HG03045 (cell line): ENCODE results near the gene GIMAP8.
"Not testable (repeated sequence)": the region's sequence is repeated elsewhere in the genome, so short reads cannot be mapped to it uniquely, and the experiment has no call there.

Source experiments
- ATAC-seq: cut with Tn5 transposase; IDR thresholded peaks from one replicate; pipeline ENCODE4 v1.9.1; 2021; ENCODE audit warnings: mild to moderate bottlenecking, moderate library complexity; ENCODE audit not compliant: unreplicated experiment

Gene GIMAP8

GRCh38 chr7:150461520-150461919 is 11.1 kb downstream of the GIMAP8 start:
- no peak for ATAC-seq

GRCh38 chr7:150462413-150462812 is 12.0 kb downstream of the GIMAP8 start:
- no peak for ATAC-seq

- no peak for ATAC-seq
These were observed 13.0 kb downstream of the GIMAP8 start for GRCh38 chr7:150463461-150463860.

- ATAC-seq: no peak
These were observed 14.5 kb downstream of the GIMAP8 start for GRCh38 chr7:150464962-150465361.

GRCh38 chr7:150465414-150465813 is 15.0 kb downstream of the GIMAP8 start:
- ATAC-seq: no peak

- ATAC-seq: no peak
These were observed 16.0 kb downstream of the GIMAP8 start for GRCh38 chr7:150466477-150466876.

GRCh38 chr7:150468241-150468640 is 17.8 kb downstream of the GIMAP8 start:
- ATAC-seq: no peak

- no peak for ATAC-seq
These were observed 21.5 kb downstream of the GIMAP8 start for GRCh38 chr7:150471886-150472285.

GRCh38 chr7:150473902-150474301 is 23.5 kb downstream of the GIMAP8 start:
- no peak for ATAC-seq

- ATAC-seq: no peak
These were observed 25.9 kb downstream of the GIMAP8 start for GRCh38 chr7:150476285-150476684.

- ATAC-seq: no peak
These were observed 26.6 kb downstream of the GIMAP8 start for GRCh38 chr7:150476819-150477631.

GRCh38 chr7:150479023-150479716 is 28.7 kb downstream of the GIMAP8 start:
- ATAC-seq: no peak

- no peak for ATAC-seq
These were observed 30.9 kb downstream of the GIMAP8 start for GRCh38 chr7:150481186-150481920.

- ATAC-seq: no peak
These were observed 31.5 kb downstream of the GIMAP8 start for GRCh38 chr7:150481922-150482321.

- not testable (repeated sequence) for ATAC-seq
These were observed 33.1 kb downstream of the GIMAP8 start for GRCh38 chr7:150483514-150483913.

- ATAC-seq: not testable (repeated sequence)
These were observed 33.6 kb downstream of the GIMAP8 start for GRCh38 chr7:150484071-150484470.

GRCh38 chr7:150487625-150488024 is 37.2 kb downstream of the GIMAP8 start:
- ATAC-seq: no peak

- ATAC-seq: no peak
These were observed 39.4 kb downstream of the GIMAP8 start for GRCh38 chr7:150489782-150490181.

GRCh38 chr7:150493442-150493841 is 43.0 kb downstream of the GIMAP8 start:
- not testable (repeated sequence) for ATAC-seq

- no peak for ATAC-seq
These were observed 52.1 kb downstream of the GIMAP8 start for GRCh38 chr7:150502519-150502918.

GRCh38 chr7:150503155-150503554 is 52.7 kb downstream of the GIMAP8 start:
- ATAC-seq: no peak

GRCh38 chr7:150503581-150503980 is 53.2 kb downstream of the GIMAP8 start:
- no peak for ATAC-seq
